GM04503 (cell line): Measurements from ENCODE around the gene BCL2L12.
"Not testable (repeated sequence)": the region's sequence is repeated elsewhere in the genome, so short reads cannot be mapped to it uniquely, and the experiment has no call there.

Experiments used
- DNase-seq: peaks from one replicate; pipeline ENCODE4 v3.0.0-alpha.2; 2012; ENCODE audit warnings: low read depth

BCL2L12 gene

DNA sequence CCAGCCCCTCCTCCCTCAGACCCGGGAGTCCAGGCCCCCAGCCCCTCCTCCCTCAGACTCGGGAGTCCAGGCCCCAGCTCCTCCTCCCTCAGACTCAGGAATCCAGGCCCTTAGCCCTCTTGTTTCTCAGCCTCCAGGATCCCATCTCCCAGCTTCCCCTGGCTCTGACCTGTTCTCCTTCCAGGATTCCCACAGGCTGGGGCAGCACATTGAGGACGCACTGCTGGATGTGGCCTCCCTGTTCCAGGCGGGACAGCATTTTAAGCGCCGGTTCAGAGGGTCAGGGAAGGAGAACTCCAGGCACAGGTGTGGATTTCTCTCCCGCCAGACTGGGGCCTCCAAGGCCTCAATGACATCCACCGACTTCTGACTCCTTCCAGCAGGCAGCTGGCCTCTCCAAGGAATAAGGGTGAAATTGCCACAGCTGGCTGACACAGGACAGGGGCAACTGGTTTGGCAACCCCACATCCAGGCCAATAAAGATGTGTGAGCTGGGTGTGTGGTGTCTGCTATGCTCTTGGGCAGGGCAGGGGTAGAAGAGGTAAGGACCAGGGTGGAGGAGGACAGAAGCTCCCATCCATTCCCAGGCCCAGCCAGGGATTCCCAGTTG is 47.6 kb downstream of the BCL2L12 start:
- DNase-seq, result no peak

DNA sequence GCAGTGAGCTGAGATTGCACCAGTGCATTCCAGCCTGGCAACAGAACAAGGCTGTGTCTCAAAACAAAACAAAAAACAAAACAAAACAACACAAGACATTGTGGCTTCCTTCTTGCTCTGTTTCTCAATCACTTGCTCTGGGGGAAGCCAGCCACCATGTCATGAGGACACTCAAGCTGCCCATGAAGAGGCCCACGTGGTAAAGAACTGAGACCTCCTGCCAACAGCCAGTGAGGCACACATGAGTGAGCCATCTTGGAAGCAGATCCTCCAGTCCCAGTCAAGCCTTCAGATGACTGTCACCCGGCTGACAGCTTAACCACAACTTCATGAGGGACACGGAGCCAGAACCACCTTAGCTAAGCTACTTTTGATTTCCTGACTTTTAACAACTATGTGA is 50.4 kb downstream of the BCL2L12 start:
- no peak for DNase-seq

DNA sequence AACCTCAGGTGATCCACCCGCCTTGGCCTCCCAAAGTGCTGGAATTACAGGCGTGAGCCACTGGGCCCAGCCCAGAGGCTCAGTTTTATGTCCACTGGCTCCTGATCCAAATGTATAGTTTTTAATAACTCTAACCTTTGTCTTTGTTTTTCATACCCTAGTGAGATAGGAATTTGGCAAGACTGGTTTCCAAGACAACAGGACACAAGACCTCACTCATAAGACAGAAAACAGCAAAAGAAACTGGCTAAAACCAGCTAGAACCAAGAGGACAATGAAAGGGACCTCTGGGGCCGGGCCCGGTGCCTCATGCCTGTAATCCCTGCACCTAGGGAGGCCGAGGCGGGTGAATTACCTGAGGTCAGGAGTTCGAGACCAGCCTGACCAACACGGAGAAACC is 52.8 kb downstream of the BCL2L12 start:
- no peak for DNase-seq

GRCh38 chr19:49718991-49719390 is 53.3 kb downstream of the BCL2L12 start:
- no peak for DNase-seq

GRCh38 chr19:49719420-49719819 is 53.7 kb downstream of the BCL2L12 start:
- not testable (repeated sequence) for DNase-seq
